Endothelial cell of umbilical vein (primary cell): ENCODE results near the gene CNKSR2.

Source experiments
- EZH2 ChIP-seq: IDR thresholded peaks from 2 replicates; pipeline ENCODE4 v1.6.1; 2012; ENCODE audit warnings: borderline replicate concordance, low read depth, mild to moderate bottlenecking, moderate library complexity, low read length, inconsistent platforms; ENCODE audit not compliant: severe bottlenecking
- POLR2A ChIP-seq: IDR thresholded peaks from 2 replicates; pipeline ENCODE4 v1.6.1; 2012; ENCODE audit warnings: low read depth, mild to moderate bottlenecking, control low read depth, low read length
- POLR2AphosphoS5 ChIP-seq: IDR thresholded peaks from 2 replicates; pipeline ENCODE4 v1.6.1; 2012; ENCODE audit warnings: low read depth, mild to moderate bottlenecking, control low read depth, low read length, moderate library complexity; ENCODE audit not compliant: insufficient read depth
- TF ChIP-seq, protein P1 (sequence below), 2 donors: IDR thresholded peaks; 1 replicate in 1 of 2; 2 replicates in 1 of 2; pipeline ENCODE4 v1.5.1; 2011; ENCODE audit warnings: low read length in 2 of 2, mild to moderate bottlenecking in 2 of 2, moderate library complexity in 2 of 2, control low read depth in 1 of 2, inconsistent platforms in 1 of 2, low read depth in 1 of 2; ENCODE audit not compliant: insufficient read depth in 1 of 2; ENCODE audit errors: extremely low read depth in 1 of 2

DNA sequence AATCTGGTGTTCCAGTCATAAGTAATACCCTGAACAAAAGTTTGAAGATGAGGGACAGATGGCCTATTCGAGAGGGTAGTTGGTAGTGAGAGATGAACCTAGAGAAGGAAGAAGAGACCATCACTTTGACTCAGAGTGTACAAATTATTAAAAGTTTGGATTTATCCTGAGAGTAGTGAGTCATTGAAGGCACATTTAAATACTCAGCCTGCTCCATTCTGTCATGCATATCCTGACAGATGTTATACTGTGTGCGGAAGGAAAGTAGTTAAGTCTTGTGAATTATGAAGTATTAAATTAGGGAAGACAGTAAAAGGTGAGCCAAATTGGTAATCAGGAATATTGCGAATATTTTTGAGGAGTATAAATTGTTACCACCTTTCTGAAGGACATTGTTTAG, 190.8 kb downstream of the CNKSR2 start:
- TF ChIP-seq, protein P1, sequence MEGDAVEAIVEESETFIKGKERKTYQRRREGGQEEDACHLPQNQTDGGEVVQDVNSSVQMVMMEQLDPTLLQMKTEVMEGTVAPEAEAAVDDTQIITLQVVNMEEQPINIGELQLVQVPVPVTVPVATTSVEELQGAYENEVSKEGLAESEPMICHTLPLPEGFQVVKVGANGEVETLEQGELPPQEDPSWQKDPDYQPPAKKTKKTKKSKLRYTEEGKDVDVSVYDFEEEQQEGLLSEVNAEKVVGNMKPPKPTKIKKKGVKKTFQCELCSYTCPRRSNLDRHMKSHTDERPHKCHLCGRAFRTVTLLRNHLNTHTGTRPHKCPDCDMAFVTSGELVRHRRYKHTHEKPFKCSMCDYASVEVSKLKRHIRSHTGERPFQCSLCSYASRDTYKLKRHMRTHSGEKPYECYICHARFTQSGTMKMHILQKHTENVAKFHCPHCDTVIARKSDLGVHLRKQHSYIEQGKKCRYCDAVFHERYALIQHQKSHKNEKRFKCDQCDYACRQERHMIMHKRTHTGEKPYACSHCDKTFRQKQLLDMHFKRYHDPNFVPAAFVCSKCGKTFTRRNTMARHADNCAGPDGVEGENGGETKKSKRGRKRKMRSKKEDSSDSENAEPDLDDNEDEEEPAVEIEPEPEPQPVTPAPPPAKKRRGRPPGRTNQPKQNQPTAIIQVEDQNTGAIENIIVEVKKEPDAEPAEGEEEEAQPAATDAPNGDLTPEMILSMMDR (IDR thresholded peaks at IDR 0.05; ENCODE audit: extremely low read depth in 1 of 2, insufficient read depth in 1 of 2, low read depth in 1 of 2, low read length in 2 of 2) = no peak
- TF ChIP-seq POLR2AphosphoS5 (no peak), EZH2 (no peak), POLR2A (no peak)
